H9 (cell line): ENCODE results near the gene HS3ST2. TPM values are rescaled to one million over a fixed set of nuclear protein-coding genes. Genes with fewer than 3 reads are reported as not detected.

Experiments
- DNase-seq: peaks from one replicate; pipeline ENCODE4 v3.0.0-alpha.2; 2017
- H2AFZ ChIP-seq: one replicate; pipeline ENCODE4 v1.6.1; 2013; ENCODE audit warnings: mild to moderate bottlenecking, low read length, control low read depth, moderate library complexity
- H2AK5ac ChIP-seq: 2 replicates; pipeline ENCODE4 v1.6.1; 2013; ENCODE audit warnings: low read length, control low read depth, mixed read lengths; ENCODE audit not compliant: insufficient read length
- H2BK120ac ChIP-seq: one replicate; pipeline ENCODE4 v1.6.1; 2013; ENCODE audit warnings: low read depth, mild to moderate bottlenecking, low read length, control low read depth, inconsistent platforms; ENCODE audit not compliant: poor library complexity, severe bottlenecking
- H2BK12ac ChIP-seq: 2 replicates; pipeline ENCODE4 v1.6.1; 2013; ENCODE audit warnings: low read length, control low read depth, mixed read lengths, low read depth; ENCODE audit not compliant: insufficient read length
- H2BK15ac ChIP-seq: 2 replicates; pipeline ENCODE4 v1.6.1; 2013; ENCODE audit warnings: low read depth, low read length, control low read depth
- H2BK20ac ChIP-seq: one replicate; pipeline ENCODE4 v1.6.1; 2013; ENCODE audit warnings: low read depth, mild to moderate bottlenecking, low read length, control low read depth, inconsistent platforms; ENCODE audit not compliant: poor library complexity, severe bottlenecking
- H2BK5ac ChIP-seq: 2 replicates; pipeline ENCODE4 v1.6.1; 2013; ENCODE audit warnings: low read length, control low read depth, mixed read lengths; ENCODE audit not compliant: insufficient read length
- H3K14ac ChIP-seq: 2 replicates; pipeline ENCODE4 v1.6.1; 2013; ENCODE audit warnings: low read length, control low read depth; ENCODE audit not compliant: insufficient read depth
- H3K18ac ChIP-seq: 2 replicates; pipeline ENCODE4 v1.6.1; 2013; ENCODE audit warnings: low read depth, mild to moderate bottlenecking, mixed read lengths, low read length, control low read depth; ENCODE audit not compliant: insufficient read length
- H3K23ac ChIP-seq: 2 replicates; pipeline ENCODE4 v1.6.1; 2013; ENCODE audit warnings: low read length, control low read depth, mixed read lengths, low read depth; ENCODE audit not compliant: insufficient read length
- H3K23me2 ChIP-seq: 2 replicates; pipeline ENCODE4 v1.6.1; 2013; ENCODE audit warnings: low read depth, mild to moderate bottlenecking, mixed read lengths, low read length, control low read depth; ENCODE audit not compliant: insufficient read length, poor library complexity, severe bottlenecking
- H3K27ac ChIP-seq: 2 replicates; pipeline ENCODE4 v1.5.1; 2013; ENCODE audit warnings: low read length, control low read depth, mixed read lengths, low read depth; ENCODE audit not compliant: insufficient read length
- H3K27me3 ChIP-seq: 2 replicates; pipeline ENCODE4 v1.6.1; 2013; ENCODE audit warnings: low read length, control low read depth, inconsistent platforms; ENCODE audit not compliant: insufficient read depth
- H3K4ac ChIP-seq: 2 replicates; pipeline ENCODE4 v1.6.1; 2013; ENCODE audit warnings: low read depth, mild to moderate bottlenecking, control low read depth, inconsistent platforms, low read length, moderate library complexity
- H3K4me1 ChIP-seq: 2 replicates; pipeline ENCODE4 v1.6.1; 2013; ENCODE audit warnings: low read length, control low read depth, inconsistent platforms; ENCODE audit not compliant: insufficient read depth
- H3K4me2 ChIP-seq: 2 replicates; pipeline ENCODE4 v1.6.1; 2013; ENCODE audit warnings: low read length, control low read depth, mixed read lengths; ENCODE audit not compliant: insufficient read length, insufficient read depth
- H3K56ac ChIP-seq: 2 replicates; pipeline ENCODE4 v1.6.1; 2013; ENCODE audit warnings: low read depth, mild to moderate bottlenecking, mixed read lengths, low read length, control low read depth; ENCODE audit not compliant: insufficient read length
- H3K79me1 ChIP-seq: 2 replicates; pipeline ENCODE4 v1.6.1; 2013; ENCODE audit warnings: low read depth, mild to moderate bottlenecking, moderate library complexity, low read length, control low read depth, inconsistent platforms; ENCODE audit not compliant: insufficient read depth, poor library complexity, severe bottlenecking
- H3K79me2 ChIP-seq: 2 replicates; pipeline ENCODE4 v1.6.1; 2013; ENCODE audit warnings: low read length, control low read depth, inconsistent platforms; ENCODE audit not compliant: insufficient read depth
- H3K9ac ChIP-seq: 2 replicates; pipeline ENCODE4 v1.6.1; 2013; ENCODE audit warnings: low read length, control low read depth, mixed read lengths; ENCODE audit not compliant: insufficient read length; ENCODE audit errors: extremely low read depth
- H3K9me3 ChIP-seq: one replicate; pipeline ENCODE4 v1.6.1; 2013; ENCODE audit warnings: low read depth, low read length, inconsistent platforms; ENCODE audit not compliant: control insufficient read depth
- H3T11ph ChIP-seq: one replicate; pipeline ENCODE4 v1.6.1; 2013; ENCODE audit warnings: mild to moderate bottlenecking, low read length, control low read depth, inconsistent platforms
- H4K20me1 ChIP-seq: one replicate; pipeline ENCODE4 v1.6.1; 2013; ENCODE audit not compliant: control insufficient read depth, insufficient read length, insufficient read depth
- H4K5ac ChIP-seq: 2 replicates; pipeline ENCODE4 v1.6.1; 2013; ENCODE audit warnings: low read depth, mild to moderate bottlenecking, mixed read lengths, low read length, control low read depth; ENCODE audit not compliant: insufficient read length
- H4K8ac ChIP-seq: replicated peaks from 2 replicates; pipeline ENCODE4 v1.6.1; 2013; ENCODE audit warnings: low read length, control low read depth, mixed read lengths, low read depth; ENCODE audit not compliant: insufficient read length
- H4K91ac ChIP-seq: 2 replicates; pipeline ENCODE4 v1.6.1; 2013; ENCODE audit warnings: low read depth, mild to moderate bottlenecking, moderate library complexity, mixed read lengths, low read length, control low read depth; ENCODE audit not compliant: insufficient read length
- H3K27ac Mint-ChIP-seq, 3 experiments: 2 replicates in 2 of 3; 3 replicates in 1 of 3; pipeline ENCODE4 v1.8.0; 2020 to 2021; ENCODE audit warnings: mixed read lengths in 3 of 3, mild to moderate bottlenecking in 1 of 3, moderate library complexity in 1 of 3
- H3K27me3 Mint-ChIP-seq: 2 replicates; pipeline ENCODE4 v1.8.0; 2021; ENCODE audit warnings: low read depth, mild to moderate bottlenecking, moderate library complexity, mixed read lengths
- H3K36me3 Mint-ChIP-seq, 3 experiments: 2 replicates in 2 of 3; 3 replicates in 1 of 3; pipeline ENCODE4 v1.8.0; 2020 to 2021; ENCODE audit warnings: low read depth in 3 of 3, mixed read lengths in 3 of 3; ENCODE audit not compliant: insufficient read depth in 1 of 3
- H3K4me1 Mint-ChIP-seq, 2 experiments: 2 replicates each; pipeline ENCODE4 v1.8.0; 2020; ENCODE audit warnings: mixed read lengths in 2 of 2
- H3K4me3 Mint-ChIP-seq, 2 experiments: 2 replicates in 1 of 2; 3 replicates in 1 of 2; pipeline ENCODE4 v1.8.0; 2020 to 2021; ENCODE audit warnings: mild to moderate bottlenecking in 2 of 2, mixed read lengths in 2 of 2, moderate library complexity in 1 of 2
- H3K9me3 Mint-ChIP-seq, 2 experiments: 2 replicates in 1 of 2; 3 replicates in 1 of 2; pipeline ENCODE4 v1.8.0; 2020; ENCODE audit warnings: mild to moderate bottlenecking in 2 of 2, mixed read lengths in 2 of 2, moderate library complexity in 1 of 2
- CTCF ChIP-seq: fragments of 200-600 bp; sonication (generic); conservative IDR thresholded peaks from 3 replicates; pipeline ENCODE4 v1.8.0; 2021; ENCODE audit warnings: antibody characterized with exemption, mild to moderate bottlenecking
- WGBS: extraction: QIAGEN DNeasy Blood & Tissue Kit; methylation state at CpG from one replicate; pipeline ENCODE4 v1.1.7; 2013; ENCODE audit warnings: missing lambda C conversion rate, low lambda C conversion rate, mixed read lengths; ENCODE audit not compliant: insufficient read length; ENCODE audit errors: extremely low coverage; 5-methylcytosine and 5-hydroxymethylcytosine counted together
- total RNA-seq: library from RNA; stranded (reverse); gene quantifications from 2 replicates; pipeline ENCODE4 v1.2.1, GENCODE V29; 2021

HS3ST2 gene
- total RNA-seq, 1 experiment from 2014 or later, result 3.1 TPM

GRCh38 chr16:22855231-22855630 lies 41.3 kb downstream of the HS3ST2 start:
- Histone ChIP-seq H3K23me2 (no peaks in the 10 kb centered on the region), H3K4me2 (no peak overlapping the region), H3K9me3 (no peaks in the 10 kb centered on the region), H2BK120ac (no peak overlapping the region), H4K91ac (no peak overlapping the region), H3K14ac (no peak overlapping the region), H3K18ac (no peak overlapping the region), H4K8ac (no peak overlapping the region), H3K23ac (no peak overlapping the region), H2BK20ac (no peak overlapping the region), H4K20me1 (no peaks in the 10 kb centered on the region), H3T11ph (no peak overlapping the region), H2BK15ac (no peak overlapping the region), H3K56ac (no peak overlapping the region), H3K27me3 (no peaks in the 10 kb centered on the region), H3K4ac (no peak overlapping the region), H2BK5ac (no peak overlapping the region), H2BK12ac (no peak overlapping the region), H4K5ac (no peak overlapping the region), H2AFZ (no peak overlapping the region), H3K79me1 (no peaks in the 10 kb centered on the region), H3K79me2 (no peaks in the 10 kb centered on the region), H3K9ac (no peak overlapping the region), H3K4me1 (no peaks in the 10 kb centered on the region), H2AK5ac (no peak overlapping the region), H3K27ac (no peak overlapping the region)
- Mint-ChIP-seq H3K27me3 (peaks cover 2% of the 10 kb centered on the region; the same call in 1 of the 2 replicates), H3K4me3 (no peak overlapping the region), H3K27ac (no peak overlapping the region), H3K9me3 (peaks cover 3 to 4% of the 10 kb centered on the region in 2 experiments; a peak in 3 of 5 replicates), H3K4me1 (peaks cover 21 to 30% of the 10 kb centered on the region in 2 experiments), H3K36me3 (peaks cover 3 to 5% (median 3%) of the 10 kb centered on the region in 3 experiments; a peak in 4 of 7 replicates)
- DNase-seq, result no peak
- WGBS, result no CpG with 5 or more reads among the region's 2 CpGs
- TF ChIP-seq CTCF, result no peak
